Measurements from ENCODE around the gene HAPSTR1.

Gene HAPSTR1

DNA sequence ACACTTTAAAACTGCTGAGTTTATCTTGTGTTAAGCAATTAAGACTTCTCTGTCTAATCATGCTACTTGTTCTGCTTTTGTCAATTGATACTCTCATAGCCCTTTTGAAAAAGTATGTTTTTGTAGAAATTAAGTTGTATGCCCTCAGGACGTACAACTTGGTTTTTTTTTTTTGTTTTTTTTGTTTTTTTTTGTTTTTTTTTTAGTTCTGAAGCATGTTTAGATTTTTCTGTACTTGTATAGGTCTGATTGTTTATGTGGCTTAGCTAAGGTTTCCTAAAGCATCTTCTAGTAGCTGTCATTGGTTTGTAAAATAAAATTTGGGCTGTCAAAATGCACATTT is 21.4 kb downstream of the HAPSTR1 start:
- no peaks in the 10 kb centered on the region for H3K27me3 ChIP-seq
- DNase-seq = no peak
- TF ChIP-seq CTCF (IDR thresholded peaks at IDR 0.05) = no peak
- H3K36me3 ChIP-seq = peaks cover 17 to 25% (median 24%) of the 10 kb centered on the region in 3 donors
- H3K9me3 ChIP-seq = no peaks in the 10 kb centered on the region
- peaks cover 0 to 96% (median 69%) of the 10 kb centered on the region in 4 donors for H3K4me1 ChIP-seq
- intact Hi-C loops (cut with DNase I; ENCODE audit: low total_unique reads) = no loop called here
- H3K27ac ChIP-seq = no peak overlapping the region
- H3K4me3 ChIP-seq = no peak overlapping the region

DNA sequence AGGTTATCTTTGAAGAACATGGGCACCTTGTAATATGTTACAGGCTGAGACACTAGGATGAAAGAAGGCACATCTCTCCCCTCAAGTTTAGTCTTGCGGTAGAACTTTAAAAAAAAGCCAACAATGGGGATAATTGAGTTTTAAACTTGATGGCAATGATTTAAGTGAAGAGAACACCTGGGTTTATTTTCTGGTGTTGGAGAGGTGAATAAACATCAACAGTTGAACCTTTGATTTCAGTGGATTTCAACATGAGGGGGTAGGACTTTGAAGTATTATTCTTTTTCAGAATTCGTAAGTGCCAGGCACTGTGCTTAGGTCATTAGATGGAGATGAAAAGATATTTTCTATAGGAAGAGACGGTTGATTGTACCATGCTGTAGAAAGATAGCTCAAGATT is 22.3 kb downstream of the HAPSTR1 start:
- no peak for DNase-seq
- no peak overlapping the region for H3K4me3 ChIP-seq
- H3K27ac ChIP-seq = no peak overlapping the region
- no peaks in the 10 kb centered on the region for H3K9me3 ChIP-seq
- peaks cover 8 to 20% (median 17%) of the 10 kb centered on the region in 3 donors for H3K36me3 ChIP-seq
- H3K27me3 ChIP-seq = no peaks in the 10 kb centered on the region
- TF ChIP-seq CTCF (IDR thresholded peaks at IDR 0.05) = no peak
- peaks cover 0 to 96% (median 60%) of the 10 kb centered on the region in 4 donors for H3K4me1 ChIP-seq
- intact Hi-C loops (cut with DNase I; ENCODE audit: low total_unique reads) = no loop called here

- peaks cover 0 to 96% (median 57%) of the 10 kb centered on the region in 4 donors for H3K4me1 ChIP-seq
Measured at GRCh38 chr16:9114112-9114511, 22.7 kb downstream of the HAPSTR1 start.

DNA sequence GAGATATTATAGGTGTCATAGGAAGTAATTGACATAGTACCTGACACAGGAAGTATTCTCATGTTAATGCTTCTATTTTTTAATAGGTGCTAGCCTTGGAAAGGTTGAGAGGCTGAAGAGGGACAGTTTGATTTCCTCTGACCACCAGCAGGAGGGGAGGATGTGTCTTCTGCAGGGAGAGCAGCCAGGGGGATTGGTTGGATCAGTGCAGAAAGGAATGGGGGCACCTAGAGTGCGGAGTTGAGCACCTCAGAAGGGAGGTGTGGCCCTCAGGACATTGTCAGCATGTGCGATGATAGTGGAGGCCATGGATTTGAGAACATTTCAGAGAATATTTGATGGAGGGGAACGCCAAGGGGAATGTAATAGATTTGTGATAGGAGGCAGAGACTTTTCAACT is 23.4 kb downstream of the HAPSTR1 start:
- DNase-seq = no peak
- Histone ChIP-seq H3K27ac (no peak overlapping the region), H3K36me3 (peaks cover 8 to 15% (median 13%) of the 10 kb centered on the region in 3 donors), H3K27me3 (no peaks in the 10 kb centered on the region), H3K4me1 (peaks cover 0 to 96% (median 57%) of the 10 kb centered on the region in 4 donors), H3K4me3 (no peak overlapping the region), H3K9me3 (no peaks in the 10 kb centered on the region)
- no peak for TF ChIP-seq CTCF (IDR thresholded peaks at IDR 0.05)
- intact Hi-C loops (cut with DNase I; ENCODE audit: low total_unique reads) = no loop called here

More at GRCh38 chr16:9114112-9114511, 22.7 kb downstream of the HAPSTR1 start:
- peaks cover 8 to 16% (median 13%) of the 10 kb centered on the region in 3 donors for H3K36me3 ChIP-seq
- H3K4me3 ChIP-seq = no peak overlapping the region
- H3K27ac ChIP-seq = no peak overlapping the region
- no peak for DNase-seq
- intact Hi-C loops (cut with DNase I; ENCODE audit: low total_unique reads) = no loop called here
- no peak for TF ChIP-seq CTCF (IDR thresholded peaks at IDR 0.05)
- H3K27me3 ChIP-seq = no peaks in the 10 kb centered on the region
- H3K9me3 ChIP-seq = no peaks in the 10 kb centered on the region

- intact Hi-C loops (cut with DNase I; ENCODE audit: low total_unique reads) = no loop called here
- Histone ChIP-seq H3K4me1 (peaks cover 0 to 96% (median 58%) of the 10 kb centered on the region in 4 donors), H3K9me3 (no peaks in the 10 kb centered on the region), H3K36me3 (peaks cover 8 to 15% (median 13%) of the 10 kb centered on the region in 3 donors), H3K27me3 (no peaks in the 10 kb centered on the region), H3K27ac (no peak overlapping the region), H3K4me3 (no peak overlapping the region)
- no peak for DNase-seq
- TF ChIP-seq CTCF (IDR thresholded peaks at IDR 0.05) = no peak
Measured at GRCh38 chr16:9115277-9115676, 23.8 kb downstream of the HAPSTR1 start.

- H3K9me3 ChIP-seq = no peaks in the 10 kb centered on the region
- H3K4me3 ChIP-seq = no peak overlapping the region
- H3K36me3 ChIP-seq = peaks cover 8 to 15% (median 13%) of the 10 kb centered on the region in 3 donors
- TF ChIP-seq CTCF (IDR thresholded peaks at IDR 0.05) = no peak
- no peak for DNase-seq
- no peak overlapping the region for H3K27ac ChIP-seq
- intact Hi-C loops (cut with DNase I; ENCODE audit: low total_unique reads) = no loop called here
- H3K4me1 ChIP-seq = peaks cover 0 to 96% (median 51%) of the 10 kb centered on the region in 4 donors
- H3K27me3 ChIP-seq = no peaks in the 10 kb centered on the region
Measured at GRCh38 chr16:9116141-9116540, 24.7 kb downstream of the HAPSTR1 start.
